K562 (cell line): ENCODE data around the gene MED28. TPM values are rescaled to one million over a fixed set of nuclear protein-coding genes. Genes with fewer than 3 reads are reported as not detected.

Experiments used
- ASH1L ChIP-seq: fragments of 450-650 bp; IDR thresholded peaks from 2 replicates; pipeline ENCODE4 v1.6.1; 2018; ENCODE audit warnings: borderline replicate concordance, mild to moderate bottlenecking, low read depth; ENCODE audit not compliant: partially characterized antibody
- BRD9 ChIP-seq: fragments of 450-650 bp; IDR thresholded peaks from 2 replicates; pipeline ENCODE4 v1.6.1; 2018; ENCODE audit warnings: low read depth; ENCODE audit not compliant: partially characterized antibody
- CC2D1A ChIP-seq: fragments of 450-650 bp; IDR thresholded peaks from 2 replicates; pipeline ENCODE4 v1.6.1; 2017; ENCODE audit warnings: mild to moderate bottlenecking
- GMEB1 ChIP-seq: fragments of 250-450 bp; sonication (Bioruptor Pico); IDR thresholded peaks from 2 replicates; pipeline ENCODE4 v1.4.0; 2020; ENCODE audit warnings: mild to moderate bottlenecking
- NFXL1 ChIP-seq: fragments of 450-650 bp; formaldehyde crosslinking; IDR thresholded peaks from 2 replicates; pipeline ENCODE4 v1.4.0; 2021; ENCODE audit warnings: mild to moderate bottlenecking
- POLR2H ChIP-seq: IDR thresholded peaks from 2 replicates; pipeline ENCODE4 v1.6.1; 2016; ENCODE audit warnings: missing genetic modification characterization, low read depth, mild to moderate bottlenecking, control low read depth, missing compliant biosample characterization, moderate library complexity
- PTTG1 ChIP-seq: fragments of 450-650 bp; IDR thresholded peaks from 2 replicates; pipeline ENCODE4 v1.6.1; 2016; ENCODE audit warnings: low read depth, mild to moderate bottlenecking, missing genetic modification characterization, missing compliant biosample characterization
- SPI1 ChIP-seq: IDR thresholded peaks from 2 replicates; pipeline ENCODE4 v1.6.1; 2011; ENCODE audit warnings: low read depth, low read length, control low read depth, borderline replicate concordance
- SRSF1 ChIP-seq: fragments of 200-400 bp; formaldehyde crosslinking; IDR thresholded peaks from 2 replicates; pipeline ENCODE4 v1.6.1; 2017; ENCODE audit warnings: mild to moderate bottlenecking, low read depth, low read length, moderate library complexity
- ZNF324 ChIP-seq: fragments of 250-450 bp; sonication (Bioruptor Pico); IDR thresholded peaks from 2 replicates; pipeline ENCODE4 v1.4.0; 2020; ENCODE audit warnings: mild to moderate bottlenecking
- polyA plus RNA-seq, 8 experiments: library from polyadenylated mRNA; depleted of rRNA in 4 of 8; stranded (reverse) in 5 of 8; unstranded in 3 of 8; fragments of >200 nt; fragmentation: Nextera tagmentation in 2 of 8; fragmentation: Illumina TruSeq in 1 of 8; extraction: Ambion mirVana in 2 of 8; extraction: Trizol in 1 of 8; gene quantifications; 2 replicates each; pipeline versions ENCODE4 v1.2.1 to v1.2.3, GENCODE V29; 2011 to 2014; ENCODE audit warnings: inconsistent platforms in 1 of 8, missing spikeins in 1 of 8
- total RNA-seq, 7 experiments: library from RNA; depleted of rRNA in 6 of 7; stranded (reverse); fragments of >200 nt in 6 of 7; fragmentation: Illumina TruSeq in 2 of 7; extraction: Trizol in 2 of 7; gene quantifications; 2 replicates each; pipeline versions ENCODE4 v1.2.1 to v1.2.3, GENCODE V29; 2011 to 2021; ENCODE audit warnings: low replicate concordance in 1 of 7
- TF ChIP-seq, protein P1 (sequence below): fragments of 450-650 bp; IDR thresholded peaks from 2 replicates; pipeline ENCODE4 v1.6.1; 2017; ENCODE audit warnings: antibody characterized with exemption
- TF ChIP-seq, protein P2 (sequence below): sonication (generic); formaldehyde crosslinking; IDR thresholded peaks from 2 replicates; pipeline ENCODE4 v1.8.0; 2022; ENCODE audit warnings: mild to moderate bottlenecking, missing genetic modification reagents
- TF ChIP-seq, protein P3 (sequence below): fragments of 250-450 bp; sonication (Bioruptor Pico); IDR thresholded peaks from 2 replicates; pipeline ENCODE4 v1.8.0; 2021; ENCODE audit warnings: mild to moderate bottlenecking, moderate library complexity
- TF ChIP-seq, protein P4 (sequence below): IDR thresholded peaks from 3 replicates; pipeline ENCODE4 v1.6.1; 2011; ENCODE audit warnings: borderline replicate concordance, mild to moderate bottlenecking, moderate library complexity; ENCODE audit not compliant: insufficient read length; ENCODE audit errors: extremely low read depth
- TF ChIP-seq, protein P5 (sequence below): fragments of 450-650 bp; IDR thresholded peaks from 2 replicates; pipeline ENCODE4 v1.6.1; 2016; ENCODE audit warnings: borderline replicate concordance

MED28 gene
- total and polyA plus RNA-seq, 9 of the 15 experiments (the other 6 are each of a cell fraction or from before 2014, with no cell fraction given) = 15.5 to 93.8 (median 50.5) TPM

GRCh38 chr4:17576932-17577664 lies 37.3 kb upstream of the MED28 start, which contains the start of gene LAP3 (continued):
- TF ChIP-seq, protein P1, sequence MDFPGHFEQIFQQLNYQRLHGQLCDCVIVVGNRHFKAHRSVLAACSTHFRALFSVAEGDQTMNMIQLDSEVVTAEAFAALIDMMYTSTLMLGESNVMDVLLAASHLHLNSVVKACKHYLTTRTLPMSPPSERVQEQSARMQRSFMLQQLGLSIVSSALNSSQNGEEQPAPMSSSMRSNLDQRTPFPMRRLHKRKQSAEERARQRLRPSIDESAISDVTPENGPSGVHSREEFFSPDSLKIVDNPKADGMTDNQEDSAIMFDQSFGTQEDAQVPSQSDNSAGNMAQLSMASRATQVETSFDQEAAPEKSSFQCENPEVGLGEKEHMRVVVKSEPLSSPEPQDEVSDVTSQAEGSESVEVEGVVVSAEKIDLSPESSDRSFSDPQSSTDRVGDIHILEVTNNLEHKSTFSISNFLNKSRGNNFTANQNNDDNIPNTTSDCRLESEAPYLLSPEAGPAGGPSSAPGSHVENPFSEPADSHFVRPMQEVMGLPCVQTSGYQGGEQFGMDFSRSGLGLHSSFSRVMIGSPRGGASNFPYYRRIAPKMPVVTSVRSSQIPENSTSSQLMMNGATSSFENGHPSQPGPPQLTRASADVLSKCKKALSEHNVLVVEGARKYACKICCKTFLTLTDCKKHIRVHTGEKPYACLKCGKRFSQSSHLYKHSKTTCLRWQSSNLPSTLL = no peak
- TF ChIP-seq SRSF1 (no peak), ZNF324 (CRISPR knock-in tag) (no peak), ASH1L (no peak), GMEB1 (CRISPR knock-in tag) (peak; percentile 94), CC2D1A (no peak), BRD9 (no peak), SPI1 (no peak), NFXL1 (CRISPR knock-in tag) (no peak), POLR2H (peak; percentile 67), PTTG1 (tag) (no peak)
- TF ChIP-seq, protein P2, sequence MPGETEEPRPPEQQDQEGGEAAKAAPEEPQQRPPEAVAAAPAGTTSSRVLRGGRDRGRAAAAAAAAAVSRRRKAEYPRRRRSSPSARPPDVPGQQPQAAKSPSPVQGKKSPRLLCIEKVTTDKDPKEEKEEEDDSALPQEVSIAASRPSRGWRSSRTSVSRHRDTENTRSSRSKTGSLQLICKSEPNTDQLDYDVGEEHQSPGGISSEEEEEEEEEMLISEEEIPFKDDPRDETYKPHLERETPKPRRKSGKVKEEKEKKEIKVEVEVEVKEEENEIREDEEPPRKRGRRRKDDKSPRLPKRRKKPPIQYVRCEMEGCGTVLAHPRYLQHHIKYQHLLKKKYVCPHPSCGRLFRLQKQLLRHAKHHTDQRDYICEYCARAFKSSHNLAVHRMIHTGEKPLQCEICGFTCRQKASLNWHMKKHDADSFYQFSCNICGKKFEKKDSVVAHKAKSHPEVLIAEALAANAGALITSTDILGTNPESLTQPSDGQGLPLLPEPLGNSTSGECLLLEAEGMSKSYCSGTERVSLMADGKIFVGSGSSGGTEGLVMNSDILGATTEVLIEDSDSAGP (CRISPR knock-in tag) = no peak
- TF ChIP-seq, protein P3, sequence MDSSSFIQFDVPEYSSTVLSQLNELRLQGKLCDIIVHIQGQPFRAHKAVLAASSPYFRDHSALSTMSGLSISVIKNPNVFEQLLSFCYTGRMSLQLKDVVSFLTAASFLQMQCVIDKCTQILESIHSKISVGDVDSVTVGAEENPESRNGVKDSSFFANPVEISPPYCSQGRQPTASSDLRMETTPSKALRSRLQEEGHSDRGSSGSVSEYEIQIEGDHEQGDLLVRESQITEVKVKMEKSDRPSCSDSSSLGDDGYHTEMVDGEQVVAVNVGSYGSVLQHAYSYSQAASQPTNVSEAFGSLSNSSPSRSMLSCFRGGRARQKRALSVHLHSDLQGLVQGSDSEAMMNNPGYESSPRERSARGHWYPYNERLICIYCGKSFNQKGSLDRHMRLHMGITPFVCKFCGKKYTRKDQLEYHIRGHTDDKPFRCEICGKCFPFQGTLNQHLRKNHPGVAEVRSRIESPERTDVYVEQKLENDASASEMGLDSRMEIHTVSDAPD (CRISPR knock-in tag) = no peak
- TF ChIP-seq, protein P4, sequence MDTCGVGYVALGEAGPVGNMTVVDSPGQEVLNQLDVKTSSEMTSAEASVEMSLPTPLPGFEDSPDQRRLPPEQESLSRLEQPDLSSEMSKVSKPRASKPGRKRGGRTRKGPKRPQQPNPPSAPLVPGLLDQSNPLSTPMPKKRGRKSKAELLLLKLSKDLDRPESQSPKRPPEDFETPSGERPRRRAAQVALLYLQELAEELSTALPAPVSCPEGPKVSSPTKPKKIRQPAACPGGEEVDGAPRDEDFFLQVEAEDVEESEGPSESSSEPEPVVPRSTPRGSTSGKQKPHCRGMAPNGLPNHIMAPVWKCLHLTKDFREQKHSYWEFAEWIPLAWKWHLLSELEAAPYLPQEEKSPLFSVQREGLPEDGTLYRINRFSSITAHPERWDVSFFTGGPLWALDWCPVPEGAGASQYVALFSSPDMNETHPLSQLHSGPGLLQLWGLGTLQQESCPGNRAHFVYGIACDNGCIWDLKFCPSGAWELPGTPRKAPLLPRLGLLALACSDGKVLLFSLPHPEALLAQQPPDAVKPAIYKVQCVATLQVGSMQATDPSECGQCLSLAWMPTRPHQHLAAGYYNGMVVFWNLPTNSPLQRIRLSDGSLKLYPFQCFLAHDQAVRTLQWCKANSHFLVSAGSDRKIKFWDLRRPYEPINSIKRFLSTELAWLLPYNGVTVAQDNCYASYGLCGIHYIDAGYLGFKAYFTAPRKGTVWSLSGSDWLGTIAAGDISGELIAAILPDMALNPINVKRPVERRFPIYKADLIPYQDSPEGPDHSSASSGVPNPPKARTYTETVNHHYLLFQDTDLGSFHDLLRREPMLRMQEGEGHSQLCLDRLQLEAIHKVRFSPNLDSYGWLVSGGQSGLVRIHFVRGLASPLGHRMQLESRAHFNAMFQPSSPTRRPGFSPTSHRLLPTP = no peak
- TF ChIP-seq, protein P5, sequence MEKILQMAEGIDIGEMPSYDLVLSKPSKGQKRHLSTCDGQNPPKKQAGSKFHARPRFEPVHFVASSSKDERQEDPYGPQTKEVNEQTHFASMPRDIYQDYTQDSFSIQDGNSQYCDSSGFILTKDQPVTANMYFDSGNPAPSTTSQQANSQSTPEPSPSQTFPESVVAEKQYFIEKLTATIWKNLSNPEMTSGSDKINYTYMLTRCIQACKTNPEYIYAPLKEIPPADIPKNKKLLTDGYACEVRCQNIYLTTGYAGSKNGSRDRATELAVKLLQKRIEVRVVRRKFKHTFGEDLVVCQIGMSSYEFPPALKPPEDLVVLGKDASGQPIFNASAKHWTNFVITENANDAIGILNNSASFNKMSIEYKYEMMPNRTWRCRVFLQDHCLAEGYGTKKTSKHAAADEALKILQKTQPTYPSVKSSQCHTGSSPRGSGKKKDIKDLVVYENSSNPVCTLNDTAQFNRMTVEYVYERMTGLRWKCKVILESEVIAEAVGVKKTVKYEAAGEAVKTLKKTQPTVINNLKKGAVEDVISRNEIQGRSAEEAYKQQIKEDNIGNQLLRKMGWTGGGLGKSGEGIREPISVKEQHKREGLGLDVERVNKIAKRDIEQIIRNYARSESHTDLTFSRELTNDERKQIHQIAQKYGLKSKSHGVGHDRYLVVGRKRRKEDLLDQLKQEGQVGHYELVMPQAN = peak; percentile 80
